Body of pancreas (tissue), 4 donors: ENCODE results near the gene SNX25.
"Not testable (repeated sequence)": the region's sequence is repeated elsewhere in the genome, so short reads cannot be mapped to it uniquely, and the experiment has no call there.

Experiments used
- POLR2A ChIP-seq, 3 donors: fragments of 450-650 bp; IDR thresholded peaks; one replicate each; pipeline ENCODE4 v1.6.1; 2016; ENCODE audit warnings: antibody characterized with exemption in 3 of 3, mild to moderate bottlenecking in 2 of 3
- TF ChIP-seq, protein P1 (sequence below), 7 experiments: fragments of 450-650 bp in 4 of 7; fragments of 200-600 bp in 3 of 7; sonication (generic) in 3 of 7; IDR thresholded peaks; one replicate each; pipeline ENCODE4 v1.5.1; 2016 to 2019; ENCODE audit warnings: antibody characterized with exemption in 7 of 7

DNA sequence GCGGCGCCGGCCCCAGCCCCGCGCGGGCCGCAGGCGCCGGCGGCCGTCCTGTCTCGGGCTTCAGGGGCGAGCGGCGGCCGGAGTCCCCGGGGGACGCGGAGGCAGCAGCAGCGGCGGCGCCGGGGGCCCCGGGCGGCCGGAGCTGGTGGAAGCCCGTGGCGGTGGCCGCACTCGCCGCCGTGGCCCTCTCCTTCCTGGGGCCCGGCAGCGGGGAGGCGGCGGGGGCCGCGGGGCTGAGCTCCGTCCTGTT is 379 bp downstream of the SNX25 start:
- not testable (repeated sequence) for TF ChIP-seq POLR2A (IDR thresholded peaks at IDR 0.05)
- TF ChIP-seq, protein P1, sequence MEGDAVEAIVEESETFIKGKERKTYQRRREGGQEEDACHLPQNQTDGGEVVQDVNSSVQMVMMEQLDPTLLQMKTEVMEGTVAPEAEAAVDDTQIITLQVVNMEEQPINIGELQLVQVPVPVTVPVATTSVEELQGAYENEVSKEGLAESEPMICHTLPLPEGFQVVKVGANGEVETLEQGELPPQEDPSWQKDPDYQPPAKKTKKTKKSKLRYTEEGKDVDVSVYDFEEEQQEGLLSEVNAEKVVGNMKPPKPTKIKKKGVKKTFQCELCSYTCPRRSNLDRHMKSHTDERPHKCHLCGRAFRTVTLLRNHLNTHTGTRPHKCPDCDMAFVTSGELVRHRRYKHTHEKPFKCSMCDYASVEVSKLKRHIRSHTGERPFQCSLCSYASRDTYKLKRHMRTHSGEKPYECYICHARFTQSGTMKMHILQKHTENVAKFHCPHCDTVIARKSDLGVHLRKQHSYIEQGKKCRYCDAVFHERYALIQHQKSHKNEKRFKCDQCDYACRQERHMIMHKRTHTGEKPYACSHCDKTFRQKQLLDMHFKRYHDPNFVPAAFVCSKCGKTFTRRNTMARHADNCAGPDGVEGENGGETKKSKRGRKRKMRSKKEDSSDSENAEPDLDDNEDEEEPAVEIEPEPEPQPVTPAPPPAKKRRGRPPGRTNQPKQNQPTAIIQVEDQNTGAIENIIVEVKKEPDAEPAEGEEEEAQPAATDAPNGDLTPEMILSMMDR (IDR thresholded peaks at IDR 0.05): not testable (repeated sequence)
